HG02798 (cell line): Measurements from ENCODE around the gene SEMA3G.
A peak's percentile ranks its signal among the peaks of the same experiment; 100 is the strongest.

ENCODE experiments used
- ATAC-seq: cut with Tn5 transposase; IDR thresholded peaks from one replicate; pipeline ENCODE4 v1.9.1; 2021; ENCODE audit warnings: mild to moderate bottlenecking; ENCODE audit not compliant: unreplicated experiment, poor library complexity

Gene SEMA3G

GRCh38 chr3:52444860-52445793, at the start of gene SEMA3G:
Gene SEMA3G (minus strand): TSS chr3:52445103. CDS start chr3:52445027, 76 bp downstream.
- peak; percentile 87 for ATAC-seq

- no peak for ATAC-seq
Measured at GRCh38 chr3:52494445-52494844, 49.5 kb upstream of the SEMA3G start.

GRCh38 chr3:52493232-52494017, 48.5 kb upstream of the SEMA3G start:
- ATAC-seq: no peak

- ATAC-seq: no peak
Measured at GRCh38 chr3:52492059-52492458, 47.2 kb upstream of the SEMA3G start.

DNA sequence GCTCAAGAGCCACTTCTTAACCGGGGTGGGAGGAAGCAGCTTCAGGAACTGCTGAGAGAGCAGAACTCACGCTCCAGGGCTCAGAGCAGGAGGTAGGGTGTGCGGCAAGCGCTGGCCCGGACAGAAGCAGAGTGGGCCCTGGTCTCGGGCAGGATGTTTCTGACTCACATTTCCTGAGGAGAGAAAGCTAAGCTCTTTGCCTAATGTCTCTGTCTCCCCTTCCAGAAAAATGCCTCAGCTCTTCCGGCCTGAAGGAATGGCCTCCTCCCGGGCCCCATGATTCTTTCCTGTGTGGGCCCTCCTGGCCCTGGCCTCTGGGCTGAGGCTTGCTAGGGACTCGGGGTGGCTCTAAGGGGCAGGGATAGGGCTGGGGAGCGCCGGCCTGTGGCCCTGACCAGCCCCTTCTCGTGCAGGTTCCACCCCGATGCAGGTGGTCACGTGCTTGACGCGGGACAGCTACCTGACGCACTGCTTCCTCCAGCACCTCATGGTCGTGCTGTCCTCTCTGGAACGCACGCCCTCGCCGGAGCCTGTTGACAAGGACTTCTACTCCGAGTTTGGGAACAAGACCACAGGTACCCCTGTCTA, 46.1 kb upstream of the SEMA3G start:
- no peak for ATAC-seq

DNA sequence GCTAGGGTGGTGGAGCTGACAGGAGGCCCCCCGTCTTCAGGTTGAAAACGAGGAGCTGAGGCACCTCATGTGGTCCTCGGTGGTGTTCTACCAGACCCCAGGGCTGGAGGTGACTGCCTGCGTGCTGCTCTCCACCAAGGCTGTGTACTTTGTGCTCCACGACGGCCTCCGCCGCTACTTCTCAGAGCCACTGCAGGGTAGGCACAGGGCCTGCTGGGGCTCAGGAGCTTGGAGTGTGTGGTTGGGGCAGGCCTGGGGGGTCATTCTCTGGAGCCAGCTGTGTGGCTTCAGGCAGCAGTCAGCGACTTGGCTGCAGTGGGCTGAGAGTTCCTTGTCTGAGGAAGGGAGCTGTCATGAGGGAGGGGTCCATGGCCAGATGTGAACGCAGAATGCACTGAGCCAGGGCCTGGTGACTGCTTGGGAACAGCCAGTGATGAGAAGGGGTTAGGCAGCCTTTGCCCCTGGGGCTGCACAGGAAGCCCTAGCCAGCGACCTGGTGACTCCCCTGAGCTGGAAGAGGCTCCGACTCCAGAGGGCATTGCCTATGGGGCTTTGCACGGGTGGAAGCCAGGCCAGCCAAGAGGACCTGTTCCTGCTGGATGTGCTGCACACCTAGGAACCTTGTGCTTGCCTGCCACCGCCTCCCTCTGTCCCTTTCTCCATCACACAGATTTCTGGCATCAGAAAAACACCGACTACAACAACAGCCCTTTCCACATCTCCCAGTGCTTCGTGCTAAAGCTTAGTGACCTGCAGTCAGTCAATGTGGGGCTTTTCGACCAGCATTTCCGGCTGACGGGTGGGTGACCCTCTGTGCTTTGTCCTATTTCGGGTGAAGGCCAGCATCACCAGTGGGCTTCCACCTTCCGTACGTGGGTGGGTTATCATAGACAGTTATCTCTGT, 45.4 kb upstream of the SEMA3G start:
- ATAC-seq: no peak

DNA sequence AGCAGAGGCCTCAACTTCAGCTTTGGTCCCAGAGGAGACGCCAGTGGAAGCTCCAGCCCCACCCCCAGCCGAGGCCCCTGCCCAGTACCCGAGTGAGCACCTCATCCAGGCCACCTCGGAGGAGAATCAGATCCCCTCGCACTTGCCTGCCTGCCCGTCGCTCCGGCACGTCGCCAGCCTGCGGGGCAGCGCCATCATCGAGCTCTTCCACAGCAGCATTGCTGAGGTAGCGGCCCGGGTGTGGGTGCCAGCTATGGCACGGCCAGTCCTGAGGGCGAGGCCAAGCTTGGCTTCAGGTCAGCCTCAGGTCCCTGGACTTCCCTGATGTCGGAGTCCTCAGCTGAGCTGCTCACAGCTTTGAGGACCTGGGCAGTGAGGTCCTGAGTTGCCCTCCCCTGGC, 44.5 kb upstream of the SEMA3G start:
- ATAC-seq: no peak

- no peak for ATAC-seq
Measured at GRCh38 chr3:52488746-52489145, 43.8 kb upstream of the SEMA3G start.

DNA sequence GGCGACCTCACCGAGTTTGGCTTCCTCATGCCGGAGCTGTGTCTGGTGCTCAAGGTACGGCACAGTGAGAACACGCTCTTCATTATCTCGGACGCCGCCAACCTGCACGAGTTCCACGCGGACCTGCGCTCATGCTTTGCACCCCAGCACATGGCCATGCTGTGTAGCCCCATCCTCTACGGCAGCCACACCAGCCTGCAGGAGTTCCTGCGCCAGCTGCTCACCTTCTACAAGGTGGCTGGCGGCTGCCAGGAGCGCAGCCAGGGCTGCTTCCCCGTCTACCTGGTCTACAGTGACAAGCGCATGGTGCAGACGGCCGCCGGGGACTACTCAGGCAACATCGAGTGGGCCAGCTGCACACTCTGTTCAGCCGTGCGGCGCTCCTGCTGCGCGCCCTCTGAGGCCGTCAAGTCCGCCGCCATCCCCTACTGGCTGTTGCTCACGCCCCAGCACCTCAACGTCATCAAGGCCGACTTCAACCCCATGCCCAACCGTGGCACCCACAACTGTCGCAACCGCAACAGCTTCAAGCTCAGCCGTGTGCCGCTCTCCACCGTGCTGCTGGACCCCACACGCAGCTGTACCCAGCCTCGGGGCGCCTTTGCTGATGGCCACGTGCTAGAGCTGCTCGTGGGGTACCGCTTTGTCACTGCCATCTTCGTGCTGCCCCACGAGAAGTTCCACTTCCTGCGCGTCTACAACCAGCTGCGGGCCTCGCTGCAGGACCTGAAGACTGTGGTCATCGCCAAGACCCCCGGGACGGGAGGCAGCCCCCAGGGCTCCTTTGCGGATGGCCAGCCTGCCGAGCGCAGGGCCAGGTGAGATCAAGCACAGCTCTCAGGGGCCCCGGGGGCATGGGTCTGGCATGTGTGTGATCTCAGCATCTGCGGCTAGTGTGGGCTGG, 43.1 kb upstream of the SEMA3G start:
- no peak for ATAC-seq

GRCh38 chr3:52487050-52487787, 42.3 kb upstream of the SEMA3G start:
- no peak for ATAC-seq

DNA sequence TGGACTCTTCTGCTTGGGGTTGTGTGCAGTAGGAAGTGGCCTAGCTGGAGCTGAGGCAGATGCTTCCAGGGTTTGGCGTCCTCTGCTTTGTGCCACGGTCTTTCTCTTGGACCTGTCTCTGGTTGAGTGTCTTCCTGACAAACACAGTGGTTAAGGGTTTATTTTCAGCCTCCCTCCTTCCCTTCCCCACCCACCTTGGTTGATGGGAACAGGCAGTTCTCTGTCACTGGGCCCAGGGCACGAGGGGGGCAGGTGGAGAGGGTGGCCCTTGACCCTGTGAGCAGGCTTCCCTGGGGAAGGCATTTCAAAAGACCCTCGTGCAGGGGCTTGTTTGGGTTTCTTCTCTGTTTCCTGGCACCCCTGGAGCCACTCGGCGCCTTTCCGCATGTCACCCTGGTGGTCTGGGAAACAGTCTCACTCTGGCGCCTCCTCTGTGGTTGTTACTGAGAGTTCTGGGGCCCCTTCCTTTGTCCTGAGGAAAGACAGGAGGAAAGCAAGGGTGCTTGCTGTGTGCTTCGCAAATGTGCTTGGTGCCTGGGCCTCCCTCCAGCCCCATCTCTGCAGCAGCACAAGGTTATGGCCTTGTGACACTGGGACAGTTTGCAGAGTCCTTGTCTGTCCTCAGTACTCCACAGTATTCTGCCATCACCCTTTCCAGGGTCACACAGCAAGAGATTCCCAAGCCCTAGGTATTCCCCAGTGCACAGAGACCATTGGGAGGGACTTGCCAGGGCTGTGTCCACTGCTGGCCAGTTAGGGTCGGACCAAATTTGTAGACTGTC, 40.0 kb upstream of the SEMA3G start:
- no peak for ATAC-seq

GRCh38 chr3:52483577-52484381, 38.9 kb upstream of the SEMA3G start:
- no peak for ATAC-seq

GRCh38 chr3:52483081-52483480, 38.2 kb upstream of the SEMA3G start:
- ATAC-seq: no peak

GRCh38 chr3:52481819-52482521, 37.1 kb upstream of the SEMA3G start:
- ATAC-seq: no peak

GRCh38 chr3:52480768-52481715, 36.1 kb upstream of the SEMA3G start:
- no peak for ATAC-seq
